SKM-1 (cell line): Measurements from ENCODE around the gene PODXL.
"Not testable (repeated sequence)": the region's sequence is repeated elsewhere in the genome, so short reads cannot be mapped to it uniquely, and the experiment has no call there.

Experiments used
- DNase-seq: peaks from one replicate; lab custom pipeline; 2025; ENCODE audit not compliant: unreplicated experiment; lab: John Stamatoyannopoulos, UW

Gene PODXL

DNA sequence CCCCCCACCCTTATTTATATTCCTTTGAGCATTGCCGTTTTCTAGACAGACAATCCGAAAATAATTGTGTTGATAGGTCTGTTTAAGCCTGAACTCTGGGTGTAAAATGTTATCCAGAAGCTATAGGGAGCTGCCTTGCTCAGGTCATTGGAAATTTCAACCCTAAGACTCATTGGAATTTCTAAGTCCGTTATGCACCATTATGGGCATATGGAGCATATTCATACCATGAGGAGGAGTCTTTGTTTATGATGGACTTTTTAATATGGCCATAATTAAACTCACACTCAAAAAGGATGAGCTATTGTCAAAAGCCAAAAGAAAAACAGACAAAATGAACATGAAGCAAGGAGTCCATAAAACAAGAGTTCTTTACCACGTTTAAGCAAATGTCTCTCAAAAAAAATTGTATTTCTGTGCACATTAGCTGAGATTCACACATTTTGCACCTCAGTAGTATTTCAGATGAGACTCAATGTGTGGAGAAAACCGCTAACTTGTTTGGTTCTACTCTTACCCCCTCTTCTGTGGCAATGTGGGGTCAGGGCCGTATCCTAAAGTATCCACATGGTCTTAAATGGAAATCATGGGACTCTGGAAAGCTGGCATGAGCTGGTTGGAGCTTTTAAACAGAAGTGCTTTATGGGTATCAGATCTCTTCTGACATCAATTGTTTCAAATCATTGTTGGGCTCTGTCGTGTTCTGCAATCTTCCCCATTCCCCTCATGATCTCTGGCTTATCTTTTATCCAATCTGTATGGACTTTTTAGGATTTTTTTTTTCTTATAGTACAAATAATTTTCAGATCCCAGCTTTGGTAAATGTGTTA lies 60.5 kb downstream of the PODXL start:
- DNase-seq, result no peak

DNA sequence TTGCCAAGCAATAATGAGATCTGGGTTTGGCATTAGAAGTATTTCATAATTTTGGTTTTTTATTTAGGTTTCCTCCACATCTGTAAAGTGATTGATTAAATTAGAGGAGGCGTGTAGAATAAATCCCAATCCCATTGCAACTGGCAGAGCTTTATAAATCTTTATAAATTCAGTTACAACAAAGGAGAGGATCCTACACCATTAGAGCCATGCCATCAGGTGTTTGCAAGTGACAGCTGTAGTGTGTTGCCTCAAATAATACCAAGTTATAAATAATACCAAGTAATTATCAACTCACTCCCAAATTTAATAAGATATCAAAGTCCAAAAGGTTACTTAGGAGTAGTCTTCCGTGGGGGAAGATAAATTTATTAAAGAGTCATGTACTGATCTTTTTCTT lies 62.2 kb downstream of the PODXL start:
- no peak for DNase-seq

DNA sequence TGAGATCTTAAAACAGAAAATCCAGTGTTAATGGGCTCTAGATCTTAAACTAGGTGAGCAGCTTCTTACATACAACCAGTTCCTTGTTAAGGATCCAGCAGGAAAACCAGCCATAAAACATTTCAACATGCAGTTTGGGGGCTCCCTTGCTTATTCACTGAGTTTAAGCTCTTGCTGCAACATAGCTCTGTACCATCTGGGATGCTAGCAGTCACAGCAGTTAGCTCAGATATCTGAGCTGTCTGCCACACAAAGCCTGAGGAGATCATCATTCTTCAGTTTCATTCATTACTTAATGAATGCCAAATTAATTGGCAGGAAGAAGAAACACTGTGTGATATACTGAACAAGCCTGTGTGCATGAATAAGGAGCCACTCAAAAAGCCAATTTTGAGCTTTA lies 62.8 kb downstream of the PODXL start:
- DNase-seq, result no peak

DNA sequence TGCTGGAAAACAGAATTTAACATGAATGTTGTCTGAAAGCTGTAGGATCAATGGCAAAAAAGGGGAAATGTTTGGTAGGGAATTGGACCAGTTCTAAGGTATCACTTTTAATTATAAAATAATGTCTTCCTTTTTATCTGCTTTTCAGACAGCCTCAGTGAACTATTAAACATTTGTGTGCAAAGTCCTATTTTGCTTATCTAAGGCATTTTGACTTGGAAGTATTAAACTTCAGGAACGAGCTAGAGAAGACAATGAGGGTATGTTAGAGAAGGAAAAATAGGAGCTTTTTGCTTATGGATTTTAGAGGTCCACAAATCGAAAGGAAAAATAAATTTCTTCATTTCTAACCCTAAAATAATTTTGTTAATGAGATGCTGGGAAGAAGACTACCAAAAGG lies 63.3 kb downstream of the PODXL start:
- DNase-seq, result no peak

DNA sequence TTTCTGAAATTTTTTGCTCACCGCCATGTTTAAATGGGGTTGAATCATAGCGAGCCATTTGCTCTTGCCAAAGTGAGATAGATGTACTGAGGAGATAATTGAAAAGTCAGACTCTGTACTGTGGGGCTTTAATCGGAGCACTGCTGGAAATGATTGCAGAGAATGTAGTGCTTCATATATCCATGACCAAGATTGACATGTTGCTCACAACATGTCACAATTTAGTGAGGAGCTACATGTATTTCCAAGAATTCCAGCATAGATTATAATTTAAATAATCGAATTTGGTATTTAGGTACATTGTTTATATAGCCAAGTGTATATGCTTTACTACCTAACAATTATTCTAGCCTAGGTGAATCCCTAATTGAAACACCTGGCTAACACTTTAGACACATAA lies 66.5 kb downstream of the PODXL start:
- no peak for DNase-seq

DNA sequence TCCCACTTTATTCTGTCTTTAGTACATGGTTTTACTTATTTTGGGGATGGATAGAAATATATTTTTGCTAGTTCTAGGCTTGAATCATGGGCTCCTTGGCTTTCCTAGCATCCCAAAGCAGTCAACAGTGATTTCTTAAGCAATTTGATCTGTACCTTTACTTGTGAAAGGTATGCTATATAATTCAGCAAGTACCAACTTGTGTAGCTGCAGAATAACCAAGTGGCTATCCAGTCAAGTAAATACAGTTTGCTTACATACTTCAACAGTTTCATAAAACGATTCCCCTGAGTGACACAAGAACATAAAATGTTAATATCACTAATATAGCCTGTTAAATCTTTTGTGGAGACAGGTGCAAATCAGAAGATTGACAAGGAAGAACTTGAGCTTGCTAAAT lies 67.2 kb downstream of the PODXL start:
- no peak for DNase-seq

DNA sequence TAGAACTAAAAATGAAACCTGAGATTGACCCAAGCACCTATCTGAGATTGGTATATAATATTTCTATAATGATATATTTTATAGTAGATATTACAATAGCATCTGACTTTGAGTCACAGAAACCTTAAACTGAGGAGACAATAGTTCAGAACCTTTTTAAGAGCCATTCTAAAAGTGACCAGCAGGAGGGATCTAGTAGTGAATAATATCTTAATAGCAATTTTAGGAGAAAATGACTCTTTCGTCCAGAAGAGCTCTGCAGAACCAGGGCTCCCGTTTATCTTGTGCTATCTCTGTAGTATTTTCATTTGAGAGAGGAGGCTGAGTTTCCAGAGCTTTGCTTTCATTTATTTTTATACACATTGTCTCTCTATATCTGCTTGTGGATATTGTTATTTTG lies 68.1 kb downstream of the PODXL start:
- DNase-seq, result no peak

DNA sequence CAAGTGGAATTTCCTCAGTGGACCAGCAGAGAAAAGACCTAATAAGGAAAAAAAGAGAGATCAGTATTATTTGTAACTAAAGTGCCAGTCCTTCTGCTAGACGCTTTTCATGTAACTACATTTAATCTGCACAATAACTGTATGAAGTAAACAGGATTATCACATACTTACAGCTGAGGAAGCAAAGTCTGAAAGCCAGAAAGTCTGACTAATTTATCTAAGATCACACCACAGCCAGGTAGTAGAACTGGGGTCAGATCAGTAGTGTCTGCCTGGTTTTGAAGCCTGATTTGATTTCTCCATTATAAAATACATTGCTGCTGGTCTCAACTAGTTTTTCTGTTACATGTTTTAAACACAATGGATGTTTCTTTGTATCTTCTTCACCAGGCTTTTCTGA lies 69.2 kb downstream of the PODXL start:
- DNase-seq, result no peak

DNA sequence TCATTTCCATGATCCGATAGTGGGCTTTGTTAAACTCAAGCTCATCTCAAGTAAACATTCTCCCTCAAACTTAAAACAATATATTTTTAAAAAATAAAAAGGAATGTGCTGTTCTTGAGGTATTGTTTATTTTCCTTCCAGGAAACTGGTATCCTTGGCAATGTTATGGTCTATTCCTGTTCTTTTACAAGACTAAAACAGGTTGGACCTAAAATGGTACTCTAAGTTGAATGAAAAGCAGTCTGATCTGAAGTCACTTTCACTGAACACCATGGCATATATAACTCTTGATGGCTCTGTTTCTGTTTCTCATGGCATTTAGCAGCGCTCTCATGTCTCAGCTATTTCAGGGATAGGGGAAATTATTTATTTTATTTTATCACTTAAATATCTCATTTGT lies 70.1 kb downstream of the PODXL start:
- no peak for DNase-seq

DNA sequence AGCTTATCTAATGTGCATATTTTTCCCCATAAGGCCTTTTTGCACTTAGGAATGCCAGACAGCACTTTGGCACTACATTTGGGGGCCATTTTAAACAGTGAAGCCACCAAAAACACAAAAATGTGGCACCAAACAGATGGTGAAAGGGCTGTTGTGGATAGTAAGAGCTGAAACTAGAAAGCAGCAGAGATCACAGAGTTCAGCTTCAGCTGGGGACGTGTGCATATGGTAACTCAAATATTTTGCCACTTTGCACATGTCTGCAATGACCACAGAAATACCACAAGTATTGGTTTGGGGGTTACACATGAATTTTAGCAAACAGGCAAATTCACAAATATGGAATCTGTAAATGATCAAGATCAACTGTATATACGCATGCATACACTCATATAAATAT lies 72.8 kb downstream of the PODXL start:
- DNase-seq, result no peak

DNA sequence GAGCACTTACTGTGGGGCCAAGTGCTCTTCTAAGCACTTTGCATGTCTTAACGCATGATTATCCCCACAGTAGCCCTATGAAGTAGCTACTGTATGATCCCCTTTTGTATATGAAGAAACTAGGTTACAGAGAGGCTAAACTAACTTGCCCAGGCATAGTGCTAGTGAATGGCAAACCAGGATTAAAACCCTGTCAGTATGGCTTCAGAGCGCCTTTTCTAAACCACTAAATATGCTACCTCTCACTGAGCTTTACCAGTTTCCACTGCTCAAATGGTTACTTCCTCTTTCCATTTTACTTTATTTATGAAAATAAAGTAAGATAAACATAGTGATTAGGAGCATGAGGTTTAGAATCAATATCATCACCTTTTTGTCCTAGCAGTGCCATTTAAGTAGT lies 73.6 kb downstream of the PODXL start:
- DNase-seq, result no peak

DNA sequence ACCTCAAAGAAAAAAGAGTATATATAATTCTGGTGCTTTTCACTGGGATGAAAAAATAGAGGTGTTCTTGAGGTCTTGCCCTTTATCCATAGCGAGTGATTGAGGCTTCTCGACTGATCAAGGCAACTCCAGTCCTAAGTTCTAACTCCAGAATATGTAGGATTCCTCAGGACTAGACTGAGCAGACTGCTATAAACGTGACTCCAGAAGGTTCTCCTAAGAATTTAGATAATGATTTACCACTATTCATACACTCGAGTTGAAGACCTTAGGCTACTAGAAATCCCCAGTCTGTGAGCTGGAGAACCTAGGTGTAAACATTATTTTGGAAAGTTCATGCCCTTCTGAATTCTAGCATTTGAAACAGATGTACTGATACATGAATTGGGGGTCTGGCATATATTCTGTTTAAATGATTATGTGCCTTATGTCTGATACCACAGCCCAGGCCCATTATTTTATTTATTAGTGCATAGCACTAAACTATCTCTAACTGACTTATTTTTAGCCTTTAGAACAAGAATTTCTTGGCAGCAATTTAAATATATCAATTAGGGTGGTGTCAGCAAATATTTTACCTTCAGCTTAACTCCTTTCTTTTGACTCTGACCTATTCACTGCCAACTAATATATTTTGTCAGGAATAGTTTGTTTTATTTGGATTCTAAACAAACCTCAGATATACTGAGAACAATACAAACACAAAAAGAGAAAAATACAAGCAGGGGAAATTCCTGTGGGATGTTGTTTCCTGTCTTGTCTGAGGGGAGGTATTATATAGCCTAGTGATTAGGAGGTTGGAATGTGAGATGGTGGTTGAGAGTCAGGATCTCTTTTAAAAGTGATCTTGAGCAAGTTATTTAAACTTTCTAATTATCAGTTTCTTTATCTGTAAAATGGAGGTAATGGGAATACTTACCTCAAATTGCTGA lies 75.8 kb downstream of the PODXL start:
- DNase-seq, result no peak

DNA sequence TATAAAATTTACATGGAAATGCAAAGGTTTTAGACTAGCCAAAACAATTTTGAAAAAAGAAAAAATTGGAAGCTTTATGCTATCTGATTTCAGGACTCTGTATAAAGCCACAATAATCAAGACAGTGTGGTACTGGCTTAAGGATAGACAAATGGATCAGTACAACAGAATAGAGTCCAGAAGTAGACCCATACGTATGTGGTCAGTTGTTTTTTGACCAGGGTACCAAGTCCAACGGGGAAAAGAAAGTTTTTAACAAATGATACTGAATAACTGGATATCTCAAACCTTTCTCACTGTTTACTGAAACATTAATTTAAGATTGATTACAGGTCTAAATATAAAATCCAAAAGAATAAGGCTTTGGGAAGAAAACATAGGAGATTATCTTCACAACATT lies 79.7 kb downstream of the PODXL start:
- DNase-seq, result no peak

DNA sequence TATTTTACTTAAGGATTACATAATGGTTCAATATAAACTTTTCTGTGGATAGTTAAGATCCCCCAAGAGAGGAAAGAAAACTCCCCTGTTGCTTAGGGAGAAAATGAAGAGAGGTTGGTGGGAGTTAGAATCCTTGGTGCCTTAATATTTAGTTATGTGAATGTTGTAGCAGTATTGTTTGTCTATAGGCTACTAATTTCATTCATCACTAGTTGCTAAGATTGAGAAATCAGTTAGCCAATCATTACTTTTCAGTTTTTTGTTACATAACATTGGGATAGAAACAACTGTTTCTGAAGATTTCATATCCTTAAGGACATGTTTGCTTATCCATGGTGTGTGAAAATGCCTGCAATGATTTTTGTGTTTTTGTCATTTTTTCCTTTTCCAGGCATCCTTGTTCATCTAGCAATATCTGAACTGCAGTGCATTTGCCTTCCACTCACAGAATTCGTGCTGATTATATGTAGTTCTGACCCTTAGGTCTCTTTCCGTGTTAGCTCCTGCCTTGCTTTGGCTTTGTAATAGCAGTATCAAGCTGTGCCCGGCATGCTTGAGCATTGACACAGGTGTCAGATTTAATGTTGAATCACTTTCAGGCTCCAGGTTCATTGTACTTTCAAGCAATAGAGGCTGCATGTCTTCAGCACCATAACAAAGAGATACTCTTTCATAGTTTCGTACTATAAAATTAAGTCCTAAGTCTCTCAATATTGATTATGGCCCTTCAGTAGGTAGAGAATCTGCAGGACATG lies 85.0 kb downstream of the PODXL start:
- DNase-seq, result no peak

DNA sequence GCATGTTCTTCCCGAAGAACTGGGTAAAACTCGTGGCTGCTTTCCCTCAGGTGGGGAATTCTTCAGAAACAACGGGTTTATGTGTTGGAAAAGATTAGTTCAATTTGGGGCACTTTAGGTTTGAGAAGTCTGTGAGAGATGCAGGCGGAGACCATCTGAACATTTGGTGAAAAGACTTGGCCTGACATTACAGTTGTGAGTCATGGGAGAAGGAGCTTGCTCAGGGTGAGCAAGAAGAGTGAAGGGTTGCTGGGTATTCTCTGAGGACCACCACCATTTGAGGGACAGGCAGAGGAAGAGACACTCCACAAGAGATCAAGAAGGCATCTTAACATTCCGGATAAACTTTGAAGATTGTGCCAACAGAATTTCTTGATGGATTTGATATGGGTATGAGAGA lies 88.6 kb downstream of the PODXL start:
- no peak for DNase-seq

DNA sequence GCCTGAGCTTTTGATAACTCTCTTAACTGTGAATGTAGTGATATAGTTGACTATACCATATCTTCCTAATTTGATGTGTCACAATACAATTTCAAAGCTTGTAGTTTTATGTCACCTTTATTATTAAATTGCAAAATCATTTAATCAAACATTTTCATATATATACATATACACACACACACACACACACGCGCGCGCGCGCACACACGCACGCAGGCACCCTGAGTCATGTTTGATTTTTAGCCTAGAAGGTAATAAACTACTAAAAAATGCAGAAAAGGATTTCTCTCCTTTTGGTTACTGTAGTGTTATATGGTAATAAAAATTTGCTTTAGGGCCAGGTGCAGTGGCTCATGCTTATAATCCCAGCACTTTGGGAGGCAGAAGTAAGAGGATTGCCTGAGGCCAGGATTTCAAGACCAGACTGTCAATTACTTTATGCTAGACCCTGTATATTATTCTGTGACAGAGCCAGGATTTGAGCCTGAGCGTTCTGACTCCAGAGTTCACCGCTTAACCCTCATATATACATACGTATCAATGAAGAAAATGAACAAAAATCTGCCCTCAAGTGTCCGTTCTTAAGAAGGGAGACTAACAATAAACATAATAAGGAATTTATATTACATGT lies 89.6 kb downstream of the PODXL start:
- no peak for DNase-seq

DNA sequence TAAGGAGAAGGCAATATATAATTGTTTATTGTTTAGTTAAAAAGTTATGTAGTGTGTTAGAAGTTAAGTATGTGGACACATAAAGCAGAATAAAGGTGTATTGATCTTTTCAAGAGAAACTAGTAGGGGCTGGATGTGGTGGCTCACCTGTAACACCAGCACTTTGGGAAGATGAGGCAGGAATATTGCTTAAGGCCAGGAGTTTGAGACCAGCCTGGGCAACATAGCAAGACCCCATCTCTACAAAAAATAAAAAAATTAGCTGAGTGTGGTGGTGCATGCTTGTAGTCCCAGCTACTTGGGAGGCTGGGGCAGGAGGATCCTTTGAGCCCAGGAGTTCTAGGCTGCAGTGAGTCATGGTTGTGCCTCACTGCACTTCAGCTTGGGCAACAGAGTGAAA lies 93.7 kb downstream of the PODXL start:
- not testable (repeated sequence) for DNase-seq

DNA sequence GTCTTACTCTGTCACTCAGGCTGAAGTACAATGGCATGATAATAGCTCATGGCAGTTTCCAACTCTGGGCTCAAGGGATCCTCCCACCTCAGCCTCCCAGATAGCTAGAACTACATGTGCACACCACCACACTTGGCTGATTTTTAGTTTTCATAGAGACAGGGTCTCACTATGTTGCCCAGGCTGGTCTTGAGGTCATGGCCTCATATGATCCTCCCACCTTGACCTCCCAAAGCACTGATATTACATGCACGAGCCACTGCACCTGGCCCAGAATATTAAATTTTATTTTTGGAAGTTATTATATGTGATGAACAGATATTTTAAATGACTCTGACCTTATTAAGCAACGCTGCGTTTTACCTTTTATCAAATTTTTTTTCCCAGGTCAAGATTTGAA lies 94.4 kb downstream of the PODXL start:
- DNase-seq, result no peak

DNA sequence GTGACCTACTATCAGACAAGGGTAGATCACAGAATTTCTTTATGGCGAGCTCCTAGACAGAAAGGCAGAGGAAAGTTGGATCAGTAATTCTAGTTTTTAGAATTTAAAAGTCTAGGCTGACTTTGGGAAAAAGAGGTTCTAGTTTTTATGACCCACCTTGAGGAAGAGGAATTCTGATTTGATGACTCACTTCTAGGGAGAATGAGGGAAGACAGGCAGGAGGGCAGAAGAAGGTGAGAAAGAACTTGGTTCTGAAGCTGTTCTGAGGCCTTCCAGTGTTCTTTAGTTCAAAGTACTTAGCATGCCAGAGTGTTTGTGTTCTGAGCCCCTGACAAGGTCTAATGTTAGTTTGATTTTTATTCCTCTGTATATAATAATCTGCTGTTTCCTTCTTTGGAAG lies 97.2 kb downstream of the PODXL start:
- DNase-seq, result no peak

DNA sequence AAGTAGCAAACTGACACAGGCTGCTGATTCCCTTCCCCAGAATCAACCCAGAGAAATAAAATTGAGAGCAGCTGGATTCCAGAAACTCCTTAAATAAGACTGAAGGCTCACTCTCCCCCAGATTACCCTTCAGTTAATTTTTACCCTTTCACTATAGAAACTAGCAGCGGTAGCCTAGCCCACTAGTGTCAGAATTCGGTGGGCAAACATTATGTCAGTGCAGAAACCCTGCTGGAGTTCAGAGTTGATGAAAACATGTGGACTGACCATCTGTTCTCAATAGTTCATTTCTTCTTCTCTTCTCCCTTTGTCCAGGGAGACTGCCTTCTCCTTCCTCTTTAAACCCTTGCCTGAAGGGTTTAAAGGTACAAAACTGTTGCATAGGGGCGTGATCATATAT lies 100.1 kb downstream of the PODXL start:
- DNase-seq, result no peak

DNA sequence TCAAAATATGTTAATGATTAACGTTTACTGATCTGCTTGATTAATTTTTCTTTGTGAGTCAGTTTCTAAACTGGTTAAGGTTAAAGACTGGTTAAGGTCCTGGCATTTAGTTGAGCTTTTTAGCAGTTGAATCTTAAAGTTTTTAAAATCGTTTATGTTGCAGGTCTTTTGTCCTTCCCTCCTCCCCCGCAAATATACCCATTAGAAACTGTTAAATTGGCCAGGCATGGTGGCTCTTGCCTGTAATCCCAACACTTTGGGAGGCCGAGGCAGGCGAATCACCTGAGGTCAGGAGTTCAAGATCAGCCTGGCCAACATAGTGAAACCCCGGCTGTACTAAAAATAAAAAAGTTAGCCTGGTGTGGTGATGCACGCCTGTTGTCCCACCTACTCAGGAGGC lies 100.9 kb downstream of the PODXL start:
- no peak for DNase-seq
